Inferior parietal cortex (tissue), 1 donor: ENCODE results near the gene MBTD1.
"Not testable (repeated sequence)": the region's sequence is repeated elsewhere in the genome, so short reads cannot be mapped to it uniquely, and the experiment has no call there.

Experiments
- DNase-seq: peaks from one replicate; pipeline ENCODE4 v3.0.0-alpha.2; 2016; ENCODE audit errors: extremely low spot score

The MBTD1 gene

GRCh38 chr17:51259564-51260236 lies at the start of gene MBTD1:
TSS of gene MBTD1 (minus strand) at chr17:51260049. CDS start at chr17:51225161, 34,888 bp downstream.
- peak; percentile 99 for DNase-seq

GRCh38 chr17:51305182-51305581 lies 45.3 kb upstream of the MBTD1 start:
- DNase-seq: no peak

GRCh38 chr17:51299859-51300258 lies 40.0 kb upstream of the MBTD1 start:
- DNase-seq: no peak

- DNase-seq: peak; percentile 88
These were observed 38.9 kb upstream of the MBTD1 start for GRCh38 chr17:51298508-51299371.

- DNase-seq: not testable (repeated sequence)
These were observed 34.5 kb upstream of the MBTD1 start for GRCh38 chr17:51294338-51294737.

- no peak for DNase-seq
These were observed 29.9 kb upstream of the MBTD1 start for GRCh38 chr17:51289696-51290111.

- no peak for DNase-seq
These were observed 27.6 kb upstream of the MBTD1 start for GRCh38 chr17:51287412-51287811.

GRCh38 chr17:51279183-51279582 lies 19.3 kb upstream of the MBTD1 start:
- no peak for DNase-seq

GRCh38 chr17:51275381-51275780 lies 15.5 kb upstream of the MBTD1 start:
- no peak for DNase-seq

GRCh38 chr17:51272812-51273211 lies 13.0 kb upstream of the MBTD1 start:
- no peak for DNase-seq

GRCh38 chr17:51270636-51271035 lies 10.8 kb upstream of the MBTD1 start:
- DNase-seq: no peak

GRCh38 chr17:51269991-51270390 lies 10.1 kb upstream of the MBTD1 start:
- DNase-seq: no peak

GRCh38 chr17:51264466-51264865 lies 4.6 kb upstream of the MBTD1 start:
- not testable (repeated sequence) for DNase-seq

- DNase-seq: no peak
These were observed 3.2 kb upstream of the MBTD1 start for GRCh38 chr17:51263006-51263405.

- peak; percentile 39 for DNase-seq
These were observed 1.4 kb upstream of the MBTD1 start for GRCh38 chr17:51261024-51261963.

GRCh38 chr17:51260237-51261023 lies 581 bp upstream of the MBTD1 start, which contains the start of gene UTP18:
TSS of gene UTP18 (plus strand) at chr17:51260546. CDS start at chr17:51260585, 39 bp downstream.
- DNase-seq: peak; percentile 95

- peak; percentile 5 for DNase-seq
These were observed 889 bp downstream of the MBTD1 start for GRCh38 chr17:51258756-51259563.

GRCh38 chr17:51257150-51258081 lies 2.4 kb downstream of the MBTD1 start:
- DNase-seq: no peak

GRCh38 chr17:51256101-51256500 lies 3.7 kb downstream of the MBTD1 start:
- no peak for DNase-seq
